Activated CD8-positive, alpha-beta memory T cell treated with anti-CD3 and anti-CD28 coated beads for 4 hours (primary cell): Measurements from ENCODE around the gene HMGCS1.
"Not testable (repeated sequence)": the region's sequence is repeated elsewhere in the genome, so short reads cannot be mapped to it uniquely, and the experiment has no call there.

Experiments used
- DNase-seq, 2 donors: peaks; one replicate each; pipeline ENCODE4 v3.0.0-alpha.2; 2020; ENCODE audit warnings: low read depth in 2 of 2

The HMGCS1 gene

GRCh38 chr5:43312699-43313034, 545 bp downstream of the HMGCS1 start:
- no peak for DNase-seq

- DNase-seq: no peak
Measured at GRCh38 chr5:43312076-43312661, 1.0 kb downstream of the HMGCS1 start.

DNA sequence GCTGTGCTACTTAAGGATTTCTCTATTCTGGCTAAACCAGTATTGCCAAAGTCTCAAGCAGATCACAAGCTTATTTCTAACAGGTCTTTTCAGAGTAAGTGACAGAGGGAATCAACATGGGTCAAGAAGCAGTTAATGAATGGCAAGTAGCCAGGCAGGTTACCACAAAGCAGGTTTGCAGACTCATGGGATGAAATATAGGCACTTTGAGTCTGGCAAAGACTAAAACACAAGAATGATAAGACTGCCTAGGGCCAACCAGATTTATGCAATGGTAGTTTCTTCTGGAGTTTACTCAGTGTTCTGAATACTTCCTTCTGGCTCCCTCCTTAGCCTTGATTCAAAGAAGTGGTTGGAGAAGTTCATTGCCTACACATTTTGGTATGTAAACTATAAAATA, 3.6 kb downstream of the HMGCS1 start:
- DNase-seq: no peak

- no peak for DNase-seq
Measured at GRCh38 chr5:43309122-43309521, 4.1 kb downstream of the HMGCS1 start.

- DNase-seq: not testable (repeated sequence)
Measured at GRCh38 chr5:43306954-43307353, 6.3 kb downstream of the HMGCS1 start.

DNA sequence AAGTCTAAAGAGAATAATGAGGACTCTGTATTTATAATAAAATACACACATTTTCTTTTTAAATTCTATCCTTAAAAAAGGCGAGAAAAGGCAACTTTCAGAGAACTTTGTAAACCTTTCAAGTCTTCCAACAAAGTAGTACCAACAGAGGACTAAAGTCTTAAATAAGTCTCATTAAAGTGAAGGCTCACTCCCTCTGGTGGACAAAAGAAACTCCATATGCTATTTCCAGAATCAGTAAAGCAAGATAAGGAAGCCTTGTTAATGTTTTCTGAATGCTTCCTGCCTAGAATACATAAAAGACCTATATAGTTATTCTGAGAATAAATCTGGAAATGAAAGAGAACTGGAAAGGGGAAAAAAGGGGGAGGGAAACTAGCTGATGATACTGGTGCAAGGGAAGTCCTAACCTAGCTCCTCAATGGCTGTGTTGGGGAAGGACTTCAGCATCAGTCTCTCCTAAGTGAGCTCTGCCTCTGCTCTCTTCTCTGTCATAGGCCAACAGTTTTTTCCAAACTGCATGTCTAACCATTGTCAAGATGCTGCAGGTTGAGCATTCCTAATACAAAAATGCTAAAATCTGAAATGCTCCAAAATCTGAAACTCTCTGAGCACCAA, 7.2 kb downstream of the HMGCS1 start:
- no peak for DNase-seq

DNA sequence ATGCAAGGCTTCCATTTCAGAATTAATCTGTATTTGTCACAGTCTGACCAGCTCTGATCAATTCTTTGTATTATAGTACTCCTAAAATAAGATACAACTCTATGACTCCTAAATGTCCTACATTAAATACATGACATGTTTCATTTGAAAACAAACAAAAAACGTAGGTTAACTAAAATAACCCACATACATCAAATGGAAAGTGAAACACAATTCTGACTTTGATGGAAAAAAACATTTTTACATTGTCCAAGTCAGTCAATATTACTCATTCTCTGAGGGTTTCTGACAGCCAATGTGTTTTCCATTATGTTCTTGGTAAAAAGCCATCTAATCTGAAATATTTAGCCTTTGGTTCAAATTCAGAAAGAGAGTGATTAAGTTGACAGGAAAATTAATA, 8.7 kb downstream of the HMGCS1 start:
- DNase-seq: no peak

DNA sequence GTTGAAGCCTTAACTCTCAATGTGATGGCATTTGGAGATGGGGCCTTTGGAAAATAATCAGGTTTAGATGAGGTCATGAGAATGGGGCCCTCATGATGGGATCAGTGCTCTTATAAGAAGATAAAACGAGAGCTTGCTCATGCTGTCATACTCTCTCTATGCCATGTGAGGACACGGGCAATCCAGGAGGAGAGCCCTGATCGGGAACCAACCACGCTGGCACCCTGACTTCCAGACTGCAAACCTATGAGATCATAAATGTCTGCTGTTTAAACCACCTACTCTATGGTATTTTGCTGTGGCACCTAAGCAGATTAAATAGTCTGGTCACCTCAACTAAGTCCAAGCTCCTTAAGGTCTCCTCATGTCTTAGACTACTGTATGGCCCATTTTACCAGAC, 10.0 kb downstream of the HMGCS1 start:
- no peak for DNase-seq

GRCh38 chr5:43302481-43302880, 10.7 kb downstream of the HMGCS1 start:
- DNase-seq: no peak

DNA sequence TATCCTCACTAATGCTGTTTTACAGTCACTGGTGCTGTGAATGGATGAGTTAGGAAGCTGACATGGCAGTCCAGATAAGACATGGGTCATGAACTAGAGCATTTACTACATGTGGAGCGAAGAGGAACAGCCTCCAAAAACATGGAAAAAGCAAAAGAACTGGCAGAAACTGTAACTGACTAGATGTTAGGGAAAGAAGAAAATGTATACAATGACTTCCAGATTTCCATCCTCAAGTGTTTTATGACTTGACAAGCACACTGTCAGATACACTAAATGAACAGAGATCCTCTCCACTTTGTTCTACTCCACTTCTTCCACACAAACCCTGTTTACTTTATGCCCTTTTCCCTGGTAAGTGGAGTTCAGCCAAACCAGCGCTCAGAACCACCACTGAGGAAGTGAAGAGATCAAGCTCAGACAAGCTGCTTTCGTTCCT, 11.5 kb downstream of the HMGCS1 start:
- DNase-seq: no peak

- DNase-seq: no peak
Measured at GRCh38 chr5:43300112-43300511, 13.1 kb downstream of the HMGCS1 start.

GRCh38 chr5:43298443-43298842, 14.8 kb downstream of the HMGCS1 start:
- DNase-seq: no peak

DNA sequence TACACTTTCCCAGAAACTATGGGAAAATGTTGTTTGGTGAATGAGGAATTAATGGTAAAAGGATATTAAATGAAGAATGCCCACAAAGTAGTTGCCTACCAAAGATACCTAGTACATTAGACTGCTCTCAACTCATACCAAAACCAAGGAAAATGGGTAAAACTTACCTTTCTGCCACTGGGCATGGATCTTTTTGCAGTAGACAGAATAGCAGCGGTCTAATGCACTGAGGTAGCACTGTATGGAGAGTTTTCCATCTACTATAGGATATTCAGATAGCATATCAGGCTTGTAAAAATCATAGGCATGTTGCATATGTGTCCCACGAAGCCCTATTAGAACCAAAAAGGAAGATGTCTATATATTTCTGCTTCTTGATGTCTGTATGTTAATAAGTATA, 16.4 kb downstream of the HMGCS1 start:
- no peak for DNase-seq

- DNase-seq: no peak
Measured at GRCh38 chr5:43295202-43295601, 18.0 kb downstream of the HMGCS1 start.

DNA sequence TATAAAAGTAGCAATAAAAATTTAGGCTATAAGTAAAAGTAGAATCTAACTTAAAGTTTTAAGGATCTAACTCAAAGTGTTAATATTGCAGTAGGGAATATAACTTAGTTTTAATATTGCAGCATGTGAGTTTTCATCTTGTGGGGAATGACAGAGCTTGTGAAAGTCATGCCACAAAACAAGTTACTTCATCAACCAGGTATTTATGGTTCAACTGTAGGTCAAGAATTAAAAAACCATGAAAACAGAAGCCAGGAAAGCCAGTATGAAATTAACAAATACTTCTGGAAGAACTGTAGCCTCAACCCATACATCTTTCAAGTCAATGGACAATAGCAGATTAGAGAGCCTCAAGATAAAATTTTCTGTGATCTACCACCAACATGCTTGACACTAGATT, 19.0 kb downstream of the HMGCS1 start:
- no peak for DNase-seq

DNA sequence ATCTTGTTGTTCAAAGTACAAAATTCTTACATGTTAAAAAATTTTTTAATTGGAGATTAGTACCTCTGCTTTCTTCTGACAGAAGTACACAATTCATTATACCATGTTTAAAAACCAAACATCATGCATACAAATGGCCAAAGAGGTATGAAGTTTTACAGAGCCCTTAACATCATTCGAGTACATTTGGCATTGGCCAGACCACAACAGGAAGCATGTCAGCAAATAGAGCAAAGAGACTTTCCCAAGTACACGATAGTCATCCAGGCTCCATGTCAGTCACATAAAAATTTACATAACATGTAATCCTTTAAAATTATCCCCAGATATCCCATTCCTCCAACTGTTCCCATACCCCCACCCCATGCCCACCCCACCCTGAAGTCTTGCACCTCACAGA, 22.5 kb downstream of the HMGCS1 start:
- DNase-seq: no peak

DNA sequence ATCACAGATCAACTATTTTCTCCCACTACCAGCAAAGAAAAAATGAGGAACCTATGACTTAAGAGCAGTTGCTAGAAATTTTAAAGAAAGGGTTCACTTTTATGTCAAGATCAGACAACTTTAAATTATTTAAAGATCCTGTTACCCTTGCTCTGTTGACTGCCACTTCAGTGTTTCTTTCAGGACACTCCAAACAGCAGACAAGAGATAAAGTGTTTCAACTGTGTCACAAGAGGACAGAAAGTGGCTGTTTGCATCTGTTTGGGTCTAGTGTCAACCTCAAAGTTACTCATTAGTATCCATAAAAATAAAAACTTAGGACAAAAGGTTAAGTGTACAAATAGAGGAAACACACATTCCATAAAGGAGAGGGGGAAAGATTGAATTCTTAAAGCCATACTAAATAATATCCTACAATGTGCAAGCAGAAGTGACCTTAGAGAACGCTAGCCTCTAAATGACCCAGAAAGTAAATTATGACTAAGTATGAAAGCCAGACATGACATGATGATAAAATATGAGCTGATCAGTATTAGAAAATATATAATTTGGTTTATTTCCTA, 24.9 kb downstream of the HMGCS1 start:
- no peak for DNase-seq

- no peak for DNase-seq
Measured at GRCh38 chr5:43287493-43287892, 25.7 kb downstream of the HMGCS1 start.

GRCh38 chr5:43286623-43287022, 26.6 kb downstream of the HMGCS1 start:
- no peak for DNase-seq

DNA sequence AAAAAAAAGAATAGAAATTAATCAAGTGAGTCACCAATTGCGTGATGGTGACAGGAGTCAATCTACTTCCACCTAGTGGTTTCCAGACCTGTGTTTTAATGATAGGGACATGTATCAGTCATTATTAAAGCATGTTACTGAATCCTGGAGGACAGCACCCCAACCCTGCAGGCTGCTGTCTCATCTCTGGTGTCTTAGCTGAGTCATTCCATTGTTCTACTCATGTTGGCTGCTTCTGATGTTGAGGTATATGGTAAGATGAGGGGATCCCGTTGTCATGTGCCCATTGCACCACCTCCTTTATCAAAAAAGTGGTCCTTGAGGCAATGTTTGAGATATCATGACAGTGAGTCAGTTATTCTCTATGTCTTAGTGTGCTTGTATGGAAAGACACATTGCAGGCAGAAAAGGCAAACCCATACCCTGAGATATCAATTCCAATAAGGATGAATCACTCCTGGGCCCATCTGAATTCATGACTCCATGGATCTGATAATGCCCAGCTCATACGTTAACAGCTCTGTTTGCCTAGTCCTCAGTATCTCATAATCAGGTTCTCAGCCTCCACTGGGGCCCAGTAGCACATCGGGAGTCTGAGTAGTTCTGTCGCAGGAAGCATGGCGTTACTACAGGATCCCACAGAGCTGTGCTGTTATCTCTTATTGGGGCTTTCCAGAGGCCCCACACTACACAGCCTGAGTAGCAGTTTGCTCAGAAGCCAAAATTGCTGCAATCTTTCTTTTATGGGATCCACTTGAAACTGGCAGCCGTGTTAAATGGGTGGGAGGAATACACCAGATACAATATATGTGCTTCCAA, 31.2 kb downstream of the HMGCS1 start:
- no peak for DNase-seq

DNA sequence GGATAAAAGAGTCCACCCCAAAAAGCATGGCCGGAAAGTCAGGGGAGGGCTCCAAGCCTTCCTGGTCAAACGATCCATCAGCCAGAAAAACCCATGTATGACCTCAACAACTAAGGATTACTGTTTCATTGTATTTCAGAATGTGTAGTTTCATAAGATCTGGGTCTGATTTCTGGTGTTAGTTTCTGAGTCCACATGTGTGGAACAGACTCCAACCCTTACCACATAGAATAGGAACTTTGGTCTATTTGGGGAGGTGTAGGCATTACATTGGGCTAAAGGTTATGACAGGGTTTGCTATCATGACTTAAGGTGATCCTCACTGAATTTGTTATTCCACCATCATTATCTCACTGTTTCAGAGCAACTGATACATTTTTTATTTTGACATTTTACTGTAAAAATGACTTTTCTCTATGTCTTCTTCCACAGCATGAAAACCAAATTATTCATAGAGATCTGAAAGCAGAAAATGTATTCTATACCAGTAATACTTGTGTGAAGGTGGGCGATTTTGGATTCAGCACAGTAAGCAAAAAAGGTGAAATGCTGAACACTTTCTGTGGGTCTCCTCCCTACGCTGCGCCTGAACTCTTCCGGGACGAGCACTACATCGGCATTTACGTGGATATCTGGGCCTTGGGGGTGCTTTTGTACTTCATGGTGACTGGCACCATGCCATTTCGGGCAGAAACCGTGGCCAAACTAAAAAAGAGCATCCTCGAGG, 33.5 kb downstream of the HMGCS1 start:
- no peak for DNase-seq

DNA sequence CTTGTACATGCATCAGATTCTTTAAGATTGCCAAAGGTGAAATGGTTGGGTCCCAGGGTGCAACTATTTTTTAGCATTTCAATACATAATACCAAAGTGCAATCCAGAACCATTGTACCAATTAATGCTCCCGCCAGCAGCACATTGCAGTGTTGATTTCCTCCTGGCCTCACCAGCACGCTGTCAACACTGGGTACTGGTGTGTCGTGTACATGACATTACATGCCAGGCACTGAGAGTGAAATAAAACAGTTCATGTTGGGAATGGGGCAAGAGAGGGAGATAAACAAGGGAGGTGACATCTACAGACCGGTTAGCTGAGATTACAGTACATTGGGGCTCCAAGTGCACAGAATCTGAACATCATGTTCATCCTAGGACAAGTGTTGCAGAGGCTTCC, 37.8 kb downstream of the HMGCS1 start:
- DNase-seq: no peak
